Amygdala (tissue), 56 donors: Measurements from ENCODE around the gene ASH1L.
"Not testable (repeated sequence)": the region's sequence is repeated elsewhere in the genome, so short reads cannot be mapped to it uniquely, and the experiment has no call there.

ENCODE experiments used
- DNase-seq, 56 donors: peaks; one replicate each; lab custom pipeline; 2025; lab: John Stamatoyannopoulos, UW

The ASH1L gene

GRCh38 chr1:155342842-155343241 lies 219.8 kb downstream of the ASH1L start:
- DNase-seq: no peak

GRCh38 chr1:155339515-155340097 lies 223.0 kb downstream of the ASH1L start:
- no peak for DNase-seq

DNA sequence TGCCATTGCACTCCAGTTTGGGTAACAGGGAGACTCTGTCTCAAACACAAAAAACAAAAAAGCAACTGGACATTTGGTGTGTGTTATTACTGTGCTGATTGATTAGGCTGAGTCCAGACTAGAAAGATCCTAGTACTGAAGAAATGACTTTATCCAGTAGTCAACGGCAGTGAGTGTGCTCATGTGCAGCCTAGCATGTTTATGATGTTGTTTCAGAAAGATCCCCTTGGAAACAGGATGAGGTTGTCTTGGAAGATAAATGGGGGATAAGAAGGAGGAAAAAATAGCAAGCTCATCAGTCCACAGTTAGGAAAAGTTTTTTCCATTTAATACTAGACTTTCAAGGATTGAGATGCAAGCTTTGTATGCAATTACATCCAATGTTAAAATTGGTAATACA lies 227.6 kb downstream of the ASH1L start:
- DNase-seq: no peak

GRCh38 chr1:155329980-155330598 lies 232.5 kb downstream of the ASH1L start:
- no peak for DNase-seq

DNA sequence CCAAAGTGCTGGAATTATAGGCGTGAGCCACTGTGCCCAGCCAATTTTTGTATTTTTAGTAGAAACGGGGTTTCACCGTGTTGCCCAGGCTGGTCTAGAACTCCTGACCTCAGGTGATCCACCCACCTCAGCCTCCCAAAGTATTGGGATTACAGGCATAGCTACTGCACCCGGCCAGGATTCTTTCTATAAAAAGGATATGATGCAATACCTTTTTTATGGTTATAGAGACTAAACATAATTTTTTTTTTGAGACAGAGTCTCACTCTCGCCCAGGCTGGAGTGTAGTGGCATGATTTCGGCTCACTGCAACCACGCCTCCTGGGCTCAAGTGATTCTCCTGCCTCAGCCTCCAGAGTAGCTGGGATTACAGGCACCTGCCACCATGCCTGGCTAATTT lies 233.7 kb downstream of the ASH1L start:
- DNase-seq: not testable (repeated sequence)

DNA sequence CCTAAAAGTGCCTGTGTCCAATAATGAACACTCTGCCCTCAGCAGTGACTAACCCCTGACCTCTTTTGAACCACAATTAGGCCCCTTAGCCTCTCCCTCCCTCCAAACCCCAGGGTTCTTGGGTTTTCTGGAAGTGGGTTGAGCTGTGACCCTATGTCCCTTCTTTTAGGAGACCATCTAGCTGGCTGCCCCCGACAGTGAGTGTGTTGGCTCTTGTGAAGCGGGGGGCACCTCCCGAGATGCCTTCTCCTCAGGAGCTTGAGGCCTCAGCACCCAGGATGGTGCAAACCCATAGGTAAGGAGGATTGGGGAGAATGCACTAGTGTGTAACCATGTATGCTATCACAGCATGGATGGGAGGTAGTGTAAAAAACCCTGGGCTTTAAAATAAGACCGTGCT lies 234.6 kb downstream of the ASH1L start:
- no peak for DNase-seq

- no peak for DNase-seq
Measured at GRCh38 chr1:155326631-155327037, 236.0 kb downstream of the ASH1L start.

- no peak for DNase-seq
Measured at GRCh38 chr1:155326020-155326526, 236.5 kb downstream of the ASH1L start.

DNA sequence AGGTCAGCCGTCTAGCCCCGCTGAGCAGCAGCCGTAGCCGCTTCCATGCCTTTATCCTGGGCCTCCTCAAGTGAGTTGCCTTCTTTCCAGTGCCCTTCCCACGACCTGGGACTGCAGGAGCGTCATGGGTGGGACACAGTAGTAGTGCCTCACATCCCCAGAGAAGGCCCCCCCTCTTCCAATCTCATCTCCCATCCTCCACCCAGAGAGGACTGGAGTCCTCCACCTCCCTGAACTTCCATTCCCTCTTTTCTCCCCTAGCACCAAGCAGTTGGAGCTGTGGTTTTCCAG lies 237.1 kb downstream of the ASH1L start:
- DNase-seq: no peak

GRCh38 chr1:155324717-155325602 lies 237.6 kb downstream of the ASH1L start:
- peak in 7 of 56 donors; percentile 6 to 56 (median 50) for DNase-seq

DNA sequence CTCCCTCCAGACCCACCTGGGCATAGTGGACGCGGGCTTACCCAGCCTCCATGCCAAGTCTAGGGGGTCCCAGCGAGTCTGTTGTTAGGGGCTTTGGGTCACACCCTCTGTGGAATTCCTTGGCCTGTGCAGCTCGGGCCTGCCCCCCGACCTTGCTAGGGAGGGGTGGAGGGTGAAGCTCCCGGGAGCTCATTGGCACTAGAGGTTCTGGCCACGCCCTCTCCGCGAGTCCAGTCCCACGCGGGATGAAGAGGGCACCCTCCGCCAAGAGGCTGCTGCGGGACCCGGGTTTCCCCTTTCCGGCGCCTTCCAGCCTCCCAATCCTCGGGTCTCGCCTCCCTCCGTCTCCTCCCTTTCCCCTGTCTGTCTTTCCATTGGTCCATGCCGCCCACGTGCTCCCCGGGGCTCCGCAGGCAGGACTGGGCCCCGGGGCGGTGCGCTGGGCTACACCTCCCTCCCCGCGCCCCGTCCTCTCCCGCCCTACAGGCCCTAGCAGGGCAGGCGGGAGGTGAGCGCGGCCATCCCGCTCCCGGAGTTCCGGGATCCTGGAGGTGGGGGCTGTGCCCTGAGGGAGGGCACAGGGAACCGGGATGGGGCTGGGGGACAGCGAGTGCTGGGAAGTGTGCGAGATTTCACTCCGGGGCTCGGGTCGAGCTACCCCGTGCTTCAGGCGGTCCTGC lies 238.4 kb downstream of the ASH1L start:
- peak; percentile 49 to 96 (median 88) for DNase-seq

- DNase-seq: peak in 50 of 56 donors; percentile 39 to 92 (median 72)
Measured at GRCh38 chr1:155323729-155324036, 238.9 kb downstream of the ASH1L start.

DNA sequence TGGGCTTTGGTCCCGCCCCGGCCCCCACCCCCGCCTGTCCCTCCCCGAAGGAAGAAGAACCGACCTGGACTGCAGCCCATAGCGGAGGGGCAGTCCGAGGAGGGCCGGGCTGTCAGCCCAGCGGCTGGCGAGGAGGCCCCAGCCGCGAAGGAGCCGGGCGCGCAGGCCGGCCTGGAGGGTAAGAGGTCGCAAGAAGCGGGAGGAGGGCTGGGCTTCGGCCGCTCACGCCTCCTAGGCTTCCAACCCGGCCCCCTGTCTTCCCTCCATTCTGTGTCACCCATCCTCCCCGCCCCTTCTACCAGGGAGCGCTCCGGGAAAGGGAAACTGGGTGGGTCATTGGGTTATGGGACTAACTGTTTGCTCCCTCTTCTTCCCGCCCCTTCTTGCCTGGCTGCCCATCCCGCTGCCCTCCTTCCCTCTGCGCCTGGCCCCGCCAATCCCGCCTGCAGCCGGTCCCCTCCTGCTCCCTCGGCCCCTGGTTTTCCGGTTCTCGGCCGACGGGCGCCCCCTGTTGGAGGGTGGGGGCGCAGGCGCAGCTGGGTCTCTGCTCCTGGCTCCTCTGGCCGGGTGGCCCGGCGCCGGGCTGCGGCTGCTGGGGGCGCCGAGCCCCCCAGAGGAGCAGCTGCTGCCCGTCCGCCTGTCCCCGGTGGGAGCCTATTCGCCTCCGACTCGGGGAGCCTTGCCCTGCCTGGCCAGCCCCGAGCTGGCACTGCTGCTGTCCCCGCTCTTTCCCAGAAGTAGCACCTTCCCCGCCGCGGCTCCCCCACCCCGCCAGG lies 239.5 kb downstream of the ASH1L start:
- peak in 54 of 56 donors; percentile 38 to 86 (median 72) for DNase-seq

GRCh38 chr1:155322571-155322952 lies 240.0 kb downstream of the ASH1L start:
- peak in 11 of 56 donors; percentile 23 to 78 (median 54) for DNase-seq

GRCh38 chr1:155321639-155322503 lies 240.7 kb downstream of the ASH1L start:
- peak in 2 of 56 donors; percentile 28 to 32 for DNase-seq

GRCh38 chr1:155320661-155321617 lies 241.7 kb downstream of the ASH1L start, which contains the start of gene RUSC1:
Gene RUSC1, plus strand, starts transcription at chr1:155320894. Its CDS starts 880 bp downstream, at chr1:155321774.
- DNase-seq: peak in 53 of 56 donors; percentile 5 to 90 (median 62)

DNA sequence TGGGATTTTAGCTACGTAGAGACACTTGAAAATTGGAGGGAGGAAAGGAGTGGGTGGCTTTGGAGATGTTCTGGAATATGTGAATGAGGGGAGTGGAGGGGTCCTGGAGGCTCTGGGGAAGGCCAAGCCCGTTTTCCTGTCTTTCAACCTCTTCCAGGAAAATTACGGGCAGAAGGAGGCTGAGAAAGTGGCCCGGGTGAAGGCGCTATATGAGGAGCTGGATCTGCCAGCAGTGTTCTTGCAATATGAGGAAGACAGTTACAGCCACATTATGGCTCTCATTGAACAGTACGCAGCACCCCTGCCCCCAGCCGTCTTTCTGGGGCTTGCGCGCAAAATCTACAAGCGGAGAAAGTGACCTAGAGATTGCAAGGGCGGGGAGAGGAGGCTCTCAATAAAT lies 242.4 kb downstream of the ASH1L start:
- DNase-seq: no peak

DNA sequence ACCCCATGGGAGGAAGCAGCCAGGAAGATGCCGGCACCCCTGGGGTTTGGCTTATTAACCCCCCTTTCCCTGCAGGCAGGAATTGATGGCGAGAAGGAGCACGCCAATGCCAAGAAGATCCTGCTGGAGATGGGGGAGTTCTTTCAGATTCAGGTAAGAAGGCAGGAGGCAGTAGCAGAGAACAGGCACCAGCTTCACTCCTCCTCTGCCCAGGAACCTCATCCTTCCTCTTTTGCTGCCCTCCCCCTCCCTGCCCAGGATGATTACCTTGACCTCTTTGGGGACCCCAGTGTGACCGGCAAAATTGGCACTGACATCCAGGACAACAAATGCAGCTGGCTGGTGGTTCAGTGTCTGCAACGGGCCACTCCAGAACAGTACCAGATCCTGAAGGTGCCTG lies 243.1 kb downstream of the ASH1L start:
- DNase-seq: no peak
